Measurements from ENCODE around the gene PXYLP1. TPM values are rescaled to one million over a fixed set of nuclear protein-coding genes. Genes with fewer than 3 reads are reported as not detected.

The PXYLP1 gene
- total and polyA plus RNA-seq, 2 experiments from 2014 or later: 21.3 to 25.8 TPM

DNA sequence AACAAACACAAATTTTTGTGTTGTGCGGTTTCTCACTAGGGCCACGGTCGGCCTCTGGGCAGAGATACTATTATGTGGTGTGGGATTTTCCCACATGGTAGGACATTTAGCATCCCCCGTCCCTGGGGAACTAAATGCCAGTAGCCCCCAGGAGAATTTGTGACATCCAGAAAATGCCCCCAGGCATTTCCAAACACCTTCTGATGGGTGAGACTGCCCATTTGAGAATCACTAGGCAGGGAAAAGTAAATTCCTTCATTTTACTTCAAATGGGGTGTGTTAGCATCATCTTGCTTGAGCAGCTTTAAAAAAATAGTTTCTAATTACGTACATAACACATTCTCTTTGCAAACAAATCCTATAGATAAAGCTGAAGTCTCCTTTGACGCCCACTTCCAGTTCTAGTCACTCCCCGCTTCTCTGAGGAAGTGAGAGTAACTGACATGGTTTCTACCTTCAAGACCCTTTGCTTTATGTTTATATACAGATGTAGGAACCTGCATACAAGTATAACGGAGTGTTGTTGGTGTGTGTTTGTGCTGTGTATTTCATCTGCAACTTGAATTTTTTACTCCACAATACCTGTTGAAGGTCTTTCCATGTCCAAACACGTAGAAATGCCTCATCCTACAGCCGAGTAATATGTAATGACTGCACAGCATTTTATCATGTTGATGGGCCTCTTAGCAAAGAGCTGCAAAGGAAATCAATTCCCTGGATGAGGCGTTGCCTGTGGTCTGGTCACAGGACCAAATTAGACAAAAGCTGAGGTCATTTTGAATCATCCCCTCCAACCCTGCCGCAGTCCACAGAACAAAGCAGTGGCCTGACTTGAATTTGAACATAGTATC, 105.3 kb downstream of the PXYLP1 start:
- Histone ChIP-seq H3K4me2 (peak overlapping the region; percentile 44), H3K79me2 (peaks cover 43% of the 10 kb centered on the region), H3K4me3 (no peak overlapping the region), H3K9me3 (ENCODE audit: low read depth) (no peaks in the 10 kb centered on the region), H2AFZ (no peak overlapping the region), H3K27ac (peak overlapping the region; percentile 82), H3K27me3 (no peaks in the 10 kb centered on the region), H3K4me1 (ENCODE audit: insufficient read depth) (peaks cover 14% of the 10 kb centered on the region), H3K36me3 (replicated peaks; ENCODE audit: insufficient read depth, low read depth) (no peaks in the 10 kb centered on the region), H3K9me2 (replicated peaks; ENCODE audit: insufficient read depth) (no peaks in the 10 kb centered on the region), H4K20me1 (ENCODE audit: insufficient read depth, poor library complexity, severe bottlenecking) (no peaks in the 10 kb centered on the region)
- peak; percentile 47 for DNase-seq (ENCODE audit: low spot score)
- TF ChIP-seq EZH2 (IDR thresholded peaks at IDR 0.05; ENCODE audit: borderline replicate concordance) (no peak), EZH2phosphoT487 (IDR thresholded peaks at IDR 0.05; ENCODE audit: low read depth, severe bottlenecking, unreplicated experiment) (no peak)
- TF ChIP-seq, protein P1, sequence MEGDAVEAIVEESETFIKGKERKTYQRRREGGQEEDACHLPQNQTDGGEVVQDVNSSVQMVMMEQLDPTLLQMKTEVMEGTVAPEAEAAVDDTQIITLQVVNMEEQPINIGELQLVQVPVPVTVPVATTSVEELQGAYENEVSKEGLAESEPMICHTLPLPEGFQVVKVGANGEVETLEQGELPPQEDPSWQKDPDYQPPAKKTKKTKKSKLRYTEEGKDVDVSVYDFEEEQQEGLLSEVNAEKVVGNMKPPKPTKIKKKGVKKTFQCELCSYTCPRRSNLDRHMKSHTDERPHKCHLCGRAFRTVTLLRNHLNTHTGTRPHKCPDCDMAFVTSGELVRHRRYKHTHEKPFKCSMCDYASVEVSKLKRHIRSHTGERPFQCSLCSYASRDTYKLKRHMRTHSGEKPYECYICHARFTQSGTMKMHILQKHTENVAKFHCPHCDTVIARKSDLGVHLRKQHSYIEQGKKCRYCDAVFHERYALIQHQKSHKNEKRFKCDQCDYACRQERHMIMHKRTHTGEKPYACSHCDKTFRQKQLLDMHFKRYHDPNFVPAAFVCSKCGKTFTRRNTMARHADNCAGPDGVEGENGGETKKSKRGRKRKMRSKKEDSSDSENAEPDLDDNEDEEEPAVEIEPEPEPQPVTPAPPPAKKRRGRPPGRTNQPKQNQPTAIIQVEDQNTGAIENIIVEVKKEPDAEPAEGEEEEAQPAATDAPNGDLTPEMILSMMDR (IDR thresholded peaks at IDR 0.05; ENCODE audit: poor library complexity): no peak
- WGBS (ENCODE audit: low lambda C conversion rate, missing lambda C conversion rate): 66% methylated on average over 12 of the region's 12 CpGs

DNA sequence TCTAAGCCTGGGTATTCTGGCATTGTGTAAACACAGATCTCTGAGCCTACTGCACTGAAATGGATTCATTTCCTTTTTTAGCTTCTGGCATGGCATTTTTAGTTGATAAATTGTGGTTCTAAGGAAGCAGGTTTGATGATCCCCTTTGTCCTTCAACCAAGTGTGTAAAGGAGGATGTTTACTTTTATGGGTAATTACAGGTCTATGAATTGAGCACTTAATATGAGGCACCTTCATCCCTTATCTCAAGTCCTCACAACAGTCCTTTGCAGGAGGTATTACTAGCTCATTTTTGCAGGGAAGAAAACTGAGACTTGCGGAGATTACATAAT, 105.9 kb downstream of the PXYLP1 start:
- no peak overlapping the region for H3K4me3 ChIP-seq
- WGBS (ENCODE audit: low lambda C conversion rate, missing lambda C conversion rate): 89% methylated on average over 1 of the region's 1 CpG
- no peak overlapping the region for H3K4me2 ChIP-seq
- no peaks in the 10 kb centered on the region for H3K9me3 ChIP-seq (ENCODE audit: low read depth)
- H4K20me1 ChIP-seq (ENCODE audit: insufficient read depth, poor library complexity, severe bottlenecking): no peaks in the 10 kb centered on the region
- peaks cover 9% of the 10 kb centered on the region for H3K4me1 ChIP-seq (ENCODE audit: insufficient read depth)
- H3K27me3 ChIP-seq: no peaks in the 10 kb centered on the region
- no peak for DNase-seq (ENCODE audit: low spot score)
- H3K27ac ChIP-seq: peak overlapping the region; percentile 82
- no peaks in the 10 kb centered on the region for H3K36me3 ChIP-seq (replicated peaks; ENCODE audit: insufficient read depth, low read depth)
- H2AFZ ChIP-seq: no peak overlapping the region
- peaks cover 46% of the 10 kb centered on the region for H3K79me2 ChIP-seq
- H3K9me2 ChIP-seq (replicated peaks; ENCODE audit: insufficient read depth): no peaks in the 10 kb centered on the region
- TF ChIP-seq EZH2phosphoT487 (IDR thresholded peaks at IDR 0.05; ENCODE audit: low read depth, severe bottlenecking, unreplicated experiment) (no peak), EZH2 (IDR thresholded peaks at IDR 0.05; ENCODE audit: borderline replicate concordance) (no peak)
- TF ChIP-seq, protein P1 (IDR thresholded peaks at IDR 0.05; ENCODE audit: poor library complexity): no peak

- H3K4me3 ChIP-seq: no peak overlapping the region
- no peaks in the 10 kb centered on the region for H4K20me1 ChIP-seq (ENCODE audit: insufficient read depth, poor library complexity, severe bottlenecking)
- H3K79me2 ChIP-seq: peaks cover 42% of the 10 kb centered on the region
- H3K9me2 ChIP-seq (replicated peaks; ENCODE audit: insufficient read depth): no peaks in the 10 kb centered on the region
- no peaks in the 10 kb centered on the region for H3K27me3 ChIP-seq
- no peak for TF ChIP-seq EZH2phosphoT487 (IDR thresholded peaks at IDR 0.05; ENCODE audit: low read depth, severe bottlenecking, unreplicated experiment)
- TF ChIP-seq, protein P1 (IDR thresholded peaks at IDR 0.05; ENCODE audit: poor library complexity): no peak
- TF ChIP-seq EZH2 (IDR thresholded peaks at IDR 0.05; ENCODE audit: borderline replicate concordance): no peak
- H3K9me3 ChIP-seq (ENCODE audit: low read depth): no peaks in the 10 kb centered on the region
- no peak overlapping the region for H3K4me2 ChIP-seq
- 98% methylated on average over 2 of the region's 2 CpGs for WGBS (ENCODE audit: low lambda C conversion rate, missing lambda C conversion rate)
- peak overlapping the region; percentile 82 for H3K27ac ChIP-seq
- DNase-seq (ENCODE audit: low spot score): no peak
- no peaks in the 10 kb centered on the region for H3K36me3 ChIP-seq (replicated peaks; ENCODE audit: insufficient read depth, low read depth)
- H2AFZ ChIP-seq: no peak overlapping the region
- peaks cover 4% of the 10 kb centered on the region for H3K4me1 ChIP-seq (ENCODE audit: insufficient read depth)
These were observed 106.4 kb downstream of the PXYLP1 start for GRCh38 chr3:141337991-141338390.

Measured in hepatocyte (in vitro differentiated cells).